GM18858 (cell line): ENCODE measurements around the gene RAB3GAP1.
"Not testable (repeated sequence)": the region's sequence is repeated elsewhere in the genome, so short reads cannot be mapped to it uniquely, and the experiment has no call there.

ENCODE experiments used
- ATAC-seq: cut with Tn5 transposase; IDR thresholded peaks from one replicate; pipeline ENCODE4 v1.9.1; 2021; ENCODE audit not compliant: unreplicated experiment

RAB3GAP1 gene

GRCh38 chr2:135052042-135052876, at the start of gene RAB3GAP1:
RAB3GAP1 (plus strand) TSS chr2:135052292; CDS start chr2:135052308, 16 bp downstream.
- peak; percentile 53 for ATAC-seq

- no peak for ATAC-seq
Measured at GRCh38 chr2:135002836-135003235, 49.3 kb upstream of the RAB3GAP1 start.

GRCh38 chr2:135004005-135004746, 47.9 kb upstream of the RAB3GAP1 start:
- ATAC-seq, result peak; percentile 86

- no peak for ATAC-seq
Measured at GRCh38 chr2:135005753-135006152, 46.3 kb upstream of the RAB3GAP1 start.

GRCh38 chr2:135009339-135009738, 42.8 kb upstream of the RAB3GAP1 start:
- no peak for ATAC-seq

GRCh38 chr2:135010200-135010942, 41.7 kb upstream of the RAB3GAP1 start:
- ATAC-seq, result no peak

GRCh38 chr2:135011633-135012032, 40.5 kb upstream of the RAB3GAP1 start:
- ATAC-seq, result no peak

- no peak for ATAC-seq
Measured at GRCh38 chr2:135021618-135022017, 30.5 kb upstream of the RAB3GAP1 start.

- ATAC-seq, result no peak
Measured at GRCh38 chr2:135022952-135023880, 28.9 kb upstream of the RAB3GAP1 start.

- no peak for ATAC-seq
Measured at GRCh38 chr2:135023886-135024485, 28.1 kb upstream of the RAB3GAP1 start.

- no peak for ATAC-seq
Measured at GRCh38 chr2:135029481-135030134, 22.5 kb upstream of the RAB3GAP1 start.

GRCh38 chr2:135030826-135031225, 21.3 kb upstream of the RAB3GAP1 start:
- no peak for ATAC-seq

GRCh38 chr2:135033216-135033615, 18.9 kb upstream of the RAB3GAP1 start:
- not testable (repeated sequence) for ATAC-seq

- no peak for ATAC-seq
Measured at GRCh38 chr2:135037831-135038230, 14.3 kb upstream of the RAB3GAP1 start.

- ATAC-seq, result no peak
Measured at GRCh38 chr2:135043345-135043744, 8.7 kb upstream of the RAB3GAP1 start.

GRCh38 chr2:135047300-135047699, 4.8 kb upstream of the RAB3GAP1 start, which contains the start of gene MAP3K19:
MAP3K19 (minus strand) TSS chr2:135047447; CDS start chr2:135024647, 22,800 bp downstream.
- ATAC-seq, result no peak

- ATAC-seq, result no peak
Measured at GRCh38 chr2:135048122-135048521, 4.0 kb upstream of the RAB3GAP1 start.

- ATAC-seq, result no peak
Measured at GRCh38 chr2:135050132-135050531, 2.0 kb upstream of the RAB3GAP1 start.

GRCh38 chr2:135050684-135051083, 1.4 kb upstream of the RAB3GAP1 start:
- ATAC-seq, result no peak
